Ureter (tissue), 1 donor: ENCODE results near the gene ZFX. TPM values are rescaled to one million over a fixed set of nuclear protein-coding genes. Genes with fewer than 3 reads are reported as not detected.

Experiments
- DNase-seq: peaks from one replicate; pipeline ENCODE4 v3.0.0-alpha.2; 2020; ENCODE audit warnings: low spot score
- total RNA-seq: library from RNA; stranded (reverse); gene quantifications from one replicate; pipeline ENCODE4 v1.2.4, GENCODE V29; 2023
- donor health status: DM: yes; HTN: yes; CAD: no.

Gene ZFX
- total RNA-seq, 1 donor from 2014 or later: 75.0 TPM

- no peak for DNase-seq
Measured at GRCh38 chrX:24235084-24235710, 85.7 kb downstream of the ZFX start.

- no peak for DNase-seq
Measured at GRCh38 chrX:24241822-24242648, 92.5 kb downstream of the ZFX start.

GRCh38 chrX:24242649-24243175, 93.2 kb downstream of the ZFX start:
- DNase-seq: peak; percentile 61

GRCh38 chrX:24243188-24243587, 93.7 kb downstream of the ZFX start:
- DNase-seq: no peak

- no peak for DNase-seq
Measured at GRCh38 chrX:24243692-24244091, 94.2 kb downstream of the ZFX start.

GRCh38 chrX:24245202-24245601, 95.7 kb downstream of the ZFX start:
- DNase-seq: no peak

- no peak for DNase-seq
Measured at GRCh38 chrX:24248042-24248441, 98.5 kb downstream of the ZFX start.

- DNase-seq: no peak
Measured at GRCh38 chrX:24253030-24253429, 103.5 kb downstream of the ZFX start.

- no peak for DNase-seq
Measured at GRCh38 chrX:24253469-24253868, 103.9 kb downstream of the ZFX start.

GRCh38 chrX:24257011-24257410, 107.5 kb downstream of the ZFX start:
- no peak for DNase-seq

- peak; percentile 53 for DNase-seq
Measured at GRCh38 chrX:24259544-24260240, 110.2 kb downstream of the ZFX start.

- no peak for DNase-seq
Measured at GRCh38 chrX:24260842-24261550, 111.5 kb downstream of the ZFX start.

- no peak for DNase-seq
Measured at GRCh38 chrX:24262309-24262708, 112.8 kb downstream of the ZFX start.

GRCh38 chrX:24264383-24264782, 114.9 kb downstream of the ZFX start:
- DNase-seq: no peak

Other genes with a start within 250 kb of the ZFX start
- 38.1 TPM for gene APOO, start 241.8 kb upstream of the ZFX start, total RNA-seq
- not detected for gene CXorf58, start 241.7 kb upstream of the ZFX start, total RNA-seq
- 7.8 TPM for gene KLHL15, start 122.5 kb upstream of the ZFX start, total RNA-seq
- 215 TPM for gene EIF2S3, start 94.8 kb upstream of the ZFX start, total RNA-seq
- 0.57 TPM for gene SUPT20HL2, start 164.3 kb downstream of the ZFX start, total RNA-seq
- gene SUPT20HL1, start 210.9 kb downstream of the ZFX start, total RNA-seq: 0.78 TPM